GM21825 (cell line): ENCODE measurements around the gene TRIM21.
"Not testable (repeated sequence)": the region's sequence is repeated elsewhere in the genome, so short reads cannot be mapped to it uniquely, and the experiment has no call there.

Source experiments
- ATAC-seq: cut with Tn5 transposase; IDR thresholded peaks from one replicate; pipeline ENCODE4 v1.9.1; 2021; ENCODE audit warnings: mild to moderate bottlenecking, moderate library complexity; ENCODE audit not compliant: unreplicated experiment

The TRIM21 gene

GRCh38 chr11:4393209-4393857 lies at the start of gene TRIM21:
TSS of gene TRIM21 (minus strand) at chr11:4393702. CDS start at chr11:4390409, 3,293 bp downstream.
- peak; percentile 99 for ATAC-seq

- ATAC-seq: no peak
Measured at GRCh38 chr11:4441515-4441914, 48.0 kb upstream of the TRIM21 start.

- ATAC-seq: no peak
Measured at GRCh38 chr11:4436411-4436810, 42.9 kb upstream of the TRIM21 start.

GRCh38 chr11:4433856-4434255 lies 40.4 kb upstream of the TRIM21 start:
- ATAC-seq: no peak

- ATAC-seq: no peak
Measured at GRCh38 chr11:4430051-4430450, 36.5 kb upstream of the TRIM21 start.

- no peak for ATAC-seq
Measured at GRCh38 chr11:4418403-4418802, 24.9 kb upstream of the TRIM21 start.

GRCh38 chr11:4416816-4417215 lies 23.3 kb upstream of the TRIM21 start:
- ATAC-seq: no peak

- no peak for ATAC-seq
Measured at GRCh38 chr11:4416306-4416705, 22.8 kb upstream of the TRIM21 start.

- not testable (repeated sequence) for ATAC-seq
Measured at GRCh38 chr11:4406206-4406605, 12.7 kb upstream of the TRIM21 start.

- peak; percentile 7 for ATAC-seq
Measured at GRCh38 chr11:4393858-4394223, 339 bp upstream of the TRIM21 start.

GRCh38 chr11:4388221-4388620 lies 5.3 kb downstream of the TRIM21 start:
- ATAC-seq: no peak

- ATAC-seq: no peak
Measured at GRCh38 chr11:4385978-4386740, 7.3 kb downstream of the TRIM21 start.

- ATAC-seq: no peak
Measured at GRCh38 chr11:4381901-4382300, 11.6 kb downstream of the TRIM21 start.

- ATAC-seq: no peak
Measured at GRCh38 chr11:4375431-4376140, 17.9 kb downstream of the TRIM21 start.

GRCh38 chr11:4370166-4370565 lies 23.3 kb downstream of the TRIM21 start:
- no peak for ATAC-seq

GRCh38 chr11:4368286-4368685 lies 25.2 kb downstream of the TRIM21 start, which contains the start of gene OR52B4:
TSS of gene OR52B4 (minus strand) at chr11:4368386. CDS start at chr11:4368295, 91 bp downstream.
- no peak for ATAC-seq

- ATAC-seq: not testable (repeated sequence)
Measured at GRCh38 chr11:4348142-4348541, 45.4 kb downstream of the TRIM21 start.

- ATAC-seq: not testable (repeated sequence)
Measured at GRCh38 chr11:4345366-4345765, 48.1 kb downstream of the TRIM21 start.
